H1 (cell line): ENCODE results near the gene TRIM41. TPM values are rescaled to one million over a fixed set of nuclear protein-coding genes. Genes with fewer than 3 reads are reported as not detected.

Experiments used
- GTF2F1 ChIP-seq: IDR thresholded peaks from 2 replicates; pipeline ENCODE4 v1.6.1; 2012; ENCODE audit warnings: low read depth, low read length, improper control_type of control experiment, borderline replicate concordance
- MAFK ChIP-seq: IDR thresholded peaks from 2 replicates; pipeline ENCODE4 v1.6.1; 2012; ENCODE audit warnings: low read depth, mild to moderate bottlenecking, improper control_type of control experiment, low read length
- POLR2A ChIP-seq, 2 experiments: IDR thresholded peaks; 1 replicate in 1 of 2; 2 replicates in 1 of 2; pipeline ENCODE4 v1.6.1; 2011; ENCODE audit warnings: low read depth in 2 of 2, low read length in 2 of 2, mild to moderate bottlenecking in 2 of 2; ENCODE audit errors: control extremely low read depth in 1 of 2
- RFX5 ChIP-seq: IDR thresholded peaks from 2 replicates; pipeline ENCODE4 v1.6.1; 2011; ENCODE audit warnings: low read depth, low read length, improper control_type of control experiment, borderline replicate concordance
- TCF12 ChIP-seq: IDR thresholded peaks from 2 replicates; pipeline ENCODE4 v1.6.1; 2011; ENCODE audit warnings: low read depth, mild to moderate bottlenecking, low read length
- polyA plus RNA-seq, 7 experiments: library from polyadenylated mRNA; depleted of rRNA in 3 of 7; stranded (reverse) in 5 of 7; unstranded in 2 of 7; fragments of >200 nt in 5 of 7; fragments of 200-250 nt in 2 of 7; gene quantifications; 1 replicate in 5 of 7; 2 replicates in 1 of 7; 4 replicates in 1 of 7; pipeline versions ENCODE4 v1.2.1 to v1.2.3, GENCODE V29; 2011 to 2013; ENCODE audit warnings: missing spikeins in 2 of 7, mixed read lengths in 2 of 7
- total RNA-seq: library from RNA; stranded (reverse); fragmentation: NEBNext Ultra II Directional; extraction: Animal tissue kit (Norgen Biotek cat#: 25700); gene quantifications from 2 replicates; pipeline ENCODE4 v1.2.1, GENCODE V29; 2021
- TF ChIP-seq, protein P1 (sequence below): fragments of 300-600 bp; sonication (generic); IDR thresholded peaks from 2 replicates; pipeline ENCODE4 v1.7.1; 2012; ENCODE audit warnings: low read length, moderate library complexity, mild to moderate bottlenecking, inconsistent platforms; ENCODE audit not compliant: insufficient replicate concordance
- TF ChIP-seq, protein P2 (sequence below): IDR thresholded peaks from 2 replicates; pipeline ENCODE4 v1.6.1; 2011; ENCODE audit warnings: low read depth, mild to moderate bottlenecking, low read length; ENCODE audit not compliant: insufficient read depth
- TF ChIP-seq, protein P3 (sequence below): IDR thresholded peaks from 2 replicates; pipeline ENCODE4 v1.6.1; 2012; ENCODE audit warnings: inconsistent platforms
- TF ChIP-seq, protein P4 (sequence below): IDR thresholded peaks from 2 replicates; pipeline ENCODE4 v1.6.1; 2011; ENCODE audit warnings: low read length, improper control_type of control experiment

TRIM41 gene
- total and polyA plus RNA-seq, 2 of the 8 experiments (the other 6 are each of a cell fraction or from before 2014, with no cell fraction given), result 12.9 to 21.6 TPM

DNA sequence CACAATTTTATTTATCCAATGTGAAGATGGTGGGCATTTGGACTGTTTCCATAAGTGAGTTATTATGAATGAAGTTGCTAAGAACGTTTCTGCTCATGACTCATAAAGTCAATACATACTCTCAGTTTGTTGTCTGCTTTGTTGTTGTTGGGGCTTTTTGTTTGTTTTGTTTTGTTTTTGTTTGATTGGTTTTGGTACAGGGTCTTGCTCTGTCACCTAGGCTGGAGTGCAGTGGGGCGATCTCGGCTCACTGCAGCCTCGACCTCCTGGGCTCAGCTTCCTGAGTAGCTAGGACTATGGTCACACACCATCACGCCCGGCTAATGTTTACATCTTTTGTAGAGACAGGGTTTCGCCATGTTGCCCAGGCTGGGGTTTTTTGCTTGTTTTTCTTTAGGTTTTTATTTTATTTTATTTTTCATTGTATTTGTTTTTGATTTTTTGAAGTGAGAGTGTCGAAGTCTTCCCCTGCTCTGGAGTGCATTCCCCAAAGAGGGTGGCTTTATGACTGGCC is 36.0 kb upstream of the TRIM41 start (continued):
- TF ChIP-seq, protein P1, sequence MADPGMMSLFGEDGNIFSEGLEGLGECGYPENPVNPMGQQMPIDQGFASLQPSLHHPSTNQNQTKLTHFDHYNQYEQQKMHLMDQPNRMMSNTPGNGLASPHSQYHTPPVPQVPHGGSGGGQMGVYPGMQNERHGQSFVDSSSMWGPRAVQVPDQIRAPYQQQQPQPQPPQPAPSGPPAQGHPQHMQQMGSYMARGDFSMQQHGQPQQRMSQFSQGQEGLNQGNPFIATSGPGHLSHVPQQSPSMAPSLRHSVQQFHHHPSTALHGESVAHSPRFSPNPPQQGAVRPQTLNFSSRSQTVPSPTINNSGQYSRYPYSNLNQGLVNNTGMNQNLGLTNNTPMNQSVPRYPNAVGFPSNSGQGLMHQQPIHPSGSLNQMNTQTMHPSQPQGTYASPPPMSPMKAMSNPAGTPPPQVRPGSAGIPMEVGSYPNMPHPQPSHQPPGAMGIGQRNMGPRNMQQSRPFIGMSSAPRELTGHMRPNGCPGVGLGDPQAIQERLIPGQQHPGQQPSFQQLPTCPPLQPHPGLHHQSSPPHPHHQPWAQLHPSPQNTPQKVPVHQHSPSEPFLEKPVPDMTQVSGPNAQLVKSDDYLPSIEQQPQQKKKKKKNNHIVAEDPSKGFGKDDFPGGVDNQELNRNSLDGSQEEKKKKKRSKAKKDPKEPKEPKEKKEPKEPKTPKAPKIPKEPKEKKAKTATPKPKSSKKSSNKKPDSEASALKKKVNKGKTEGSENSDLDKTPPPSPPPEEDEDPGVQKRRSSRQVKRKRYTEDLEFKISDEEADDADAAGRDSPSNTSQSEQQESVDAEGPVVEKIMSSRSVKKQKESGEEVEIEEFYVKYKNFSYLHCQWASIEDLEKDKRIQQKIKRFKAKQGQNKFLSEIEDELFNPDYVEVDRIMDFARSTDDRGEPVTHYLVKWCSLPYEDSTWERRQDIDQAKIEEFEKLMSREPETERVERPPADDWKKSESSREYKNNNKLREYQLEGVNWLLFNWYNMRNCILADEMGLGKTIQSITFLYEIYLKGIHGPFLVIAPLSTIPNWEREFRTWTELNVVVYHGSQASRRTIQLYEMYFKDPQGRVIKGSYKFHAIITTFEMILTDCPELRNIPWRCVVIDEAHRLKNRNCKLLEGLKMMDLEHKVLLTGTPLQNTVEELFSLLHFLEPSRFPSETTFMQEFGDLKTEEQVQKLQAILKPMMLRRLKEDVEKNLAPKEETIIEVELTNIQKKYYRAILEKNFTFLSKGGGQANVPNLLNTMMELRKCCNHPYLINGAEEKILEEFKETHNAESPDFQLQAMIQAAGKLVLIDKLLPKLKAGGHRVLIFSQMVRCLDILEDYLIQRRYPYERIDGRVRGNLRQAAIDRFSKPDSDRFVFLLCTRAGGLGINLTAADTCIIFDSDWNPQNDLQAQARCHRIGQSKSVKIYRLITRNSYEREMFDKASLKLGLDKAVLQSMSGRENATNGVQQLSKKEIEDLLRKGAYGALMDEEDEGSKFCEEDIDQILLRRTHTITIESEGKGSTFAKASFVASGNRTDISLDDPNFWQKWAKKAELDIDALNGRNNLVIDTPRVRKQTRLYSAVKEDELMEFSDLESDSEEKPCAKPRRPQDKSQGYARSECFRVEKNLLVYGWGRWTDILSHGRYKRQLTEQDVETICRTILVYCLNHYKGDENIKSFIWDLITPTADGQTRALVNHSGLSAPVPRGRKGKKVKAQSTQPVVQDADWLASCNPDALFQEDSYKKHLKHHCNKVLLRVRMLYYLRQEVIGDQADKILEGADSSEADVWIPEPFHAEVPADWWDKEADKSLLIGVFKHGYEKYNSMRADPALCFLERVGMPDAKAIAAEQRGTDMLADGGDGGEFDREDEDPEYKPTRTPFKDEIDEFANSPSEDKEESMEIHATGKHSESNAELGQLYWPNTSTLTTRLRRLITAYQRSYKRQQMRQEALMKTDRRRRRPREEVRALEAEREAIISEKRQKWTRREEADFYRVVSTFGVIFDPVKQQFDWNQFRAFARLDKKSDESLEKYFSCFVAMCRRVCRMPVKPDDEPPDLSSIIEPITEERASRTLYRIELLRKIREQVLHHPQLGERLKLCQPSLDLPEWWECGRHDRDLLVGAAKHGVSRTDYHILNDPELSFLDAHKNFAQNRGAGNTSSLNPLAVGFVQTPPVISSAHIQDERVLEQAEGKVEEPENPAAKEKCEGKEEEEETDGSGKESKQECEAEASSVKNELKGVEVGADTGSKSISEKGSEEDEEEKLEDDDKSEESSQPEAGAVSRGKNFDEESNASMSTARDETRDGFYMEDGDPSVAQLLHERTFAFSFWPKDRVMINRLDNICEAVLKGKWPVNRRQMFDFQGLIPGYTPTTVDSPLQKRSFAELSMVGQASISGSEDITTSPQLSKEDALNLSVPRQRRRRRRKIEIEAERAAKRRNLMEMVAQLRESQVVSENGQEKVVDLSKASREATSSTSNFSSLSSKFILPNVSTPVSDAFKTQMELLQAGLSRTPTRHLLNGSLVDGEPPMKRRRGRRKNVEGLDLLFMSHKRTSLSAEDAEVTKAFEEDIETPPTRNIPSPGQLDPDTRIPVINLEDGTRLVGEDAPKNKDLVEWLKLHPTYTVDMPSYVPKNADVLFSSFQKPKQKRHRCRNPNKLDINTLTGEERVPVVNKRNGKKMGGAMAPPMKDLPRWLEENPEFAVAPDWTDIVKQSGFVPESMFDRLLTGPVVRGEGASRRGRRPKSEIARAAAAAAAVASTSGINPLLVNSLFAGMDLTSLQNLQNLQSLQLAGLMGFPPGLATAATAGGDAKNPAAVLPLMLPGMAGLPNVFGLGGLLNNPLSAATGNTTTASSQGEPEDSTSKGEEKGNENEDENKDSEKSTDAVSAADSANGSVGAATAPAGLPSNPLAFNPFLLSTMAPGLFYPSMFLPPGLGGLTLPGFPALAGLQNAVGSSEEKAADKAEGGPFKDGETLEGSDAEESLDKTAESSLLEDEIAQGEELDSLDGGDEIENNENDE, result no peak
- TF ChIP-seq, protein P2, sequence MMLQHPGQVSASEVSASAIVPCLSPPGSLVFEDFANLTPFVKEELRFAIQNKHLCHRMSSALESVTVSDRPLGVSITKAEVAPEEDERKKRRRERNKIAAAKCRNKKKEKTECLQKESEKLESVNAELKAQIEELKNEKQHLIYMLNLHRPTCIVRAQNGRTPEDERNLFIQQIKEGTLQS, result no peak
- TF ChIP-seq, protein P3, sequence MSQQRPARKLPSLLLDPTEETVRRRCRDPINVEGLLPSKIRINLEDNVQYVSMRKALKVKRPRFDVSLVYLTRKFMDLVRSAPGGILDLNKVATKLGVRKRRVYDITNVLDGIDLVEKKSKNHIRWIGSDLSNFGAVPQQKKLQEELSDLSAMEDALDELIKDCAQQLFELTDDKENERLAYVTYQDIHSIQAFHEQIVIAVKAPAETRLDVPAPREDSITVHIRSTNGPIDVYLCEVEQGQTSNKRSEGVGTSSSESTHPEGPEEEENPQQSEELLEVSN, result no peak
- TF ChIP-seq POLR2A (IDR thresholded peaks at IDR 0.05; ENCODE audit: control extremely low read depth in 1 of 2, low read depth in 2 of 2, low read length in 2 of 2), result no peak
- TF ChIP-seq, protein P4, sequence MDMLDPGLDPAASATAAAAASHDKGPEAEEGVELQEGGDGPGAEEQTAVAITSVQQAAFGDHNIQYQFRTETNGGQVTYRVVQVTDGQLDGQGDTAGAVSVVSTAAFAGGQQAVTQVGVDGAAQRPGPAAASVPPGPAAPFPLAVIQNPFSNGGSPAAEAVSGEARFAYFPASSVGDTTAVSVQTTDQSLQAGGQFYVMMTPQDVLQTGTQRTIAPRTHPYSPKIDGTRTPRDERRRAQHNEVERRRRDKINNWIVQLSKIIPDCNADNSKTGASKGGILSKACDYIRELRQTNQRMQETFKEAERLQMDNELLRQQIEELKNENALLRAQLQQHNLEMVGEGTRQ, result no peak
- TF ChIP-seq GTF2F1, result no peak
- TF ChIP-seq RFX5, result no peak
- TF ChIP-seq TCF12, result no peak
- no peak for TF ChIP-seq MAFK
